HG03066 (cell line): ENCODE results near the gene LRP1.

Source experiments
- ATAC-seq: cut with Tn5 transposase; IDR thresholded peaks from one replicate; pipeline ENCODE4 v1.9.1; 2021; ENCODE audit warnings: low read depth; ENCODE audit not compliant: unreplicated experiment

Gene LRP1

GRCh38 chr12:57151741-57152630 is 23.7 kb downstream of the LRP1 start:
- no peak for ATAC-seq

DNA sequence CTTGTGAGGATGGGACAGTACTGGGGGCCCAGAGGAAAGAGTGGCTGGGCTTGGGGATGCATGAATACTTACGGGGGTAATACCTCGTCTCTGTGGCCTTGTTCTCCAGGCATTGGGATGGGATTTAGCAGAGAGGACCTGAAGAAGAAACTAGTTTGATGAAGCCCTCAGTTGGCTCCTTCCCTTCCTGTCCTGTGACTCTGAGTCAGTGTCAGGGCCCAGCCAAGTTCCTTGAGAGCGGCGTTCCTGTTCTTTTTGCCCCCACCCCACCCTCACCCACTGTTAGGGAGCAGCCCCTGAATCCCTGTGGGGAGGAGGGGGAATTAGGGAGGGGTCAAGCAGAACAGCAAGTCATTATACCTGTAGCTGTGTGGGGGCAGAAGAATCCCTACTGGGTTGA is 24.4 kb downstream of the LRP1 start:
- ATAC-seq: no peak

GRCh38 chr12:57153415-57153997 is 25.2 kb downstream of the LRP1 start:
- ATAC-seq: no peak

GRCh38 chr12:57154076-57154475 is 25.8 kb downstream of the LRP1 start:
- ATAC-seq: no peak

GRCh38 chr12:57154804-57155434 is 26.6 kb downstream of the LRP1 start:
- no peak for ATAC-seq

DNA sequence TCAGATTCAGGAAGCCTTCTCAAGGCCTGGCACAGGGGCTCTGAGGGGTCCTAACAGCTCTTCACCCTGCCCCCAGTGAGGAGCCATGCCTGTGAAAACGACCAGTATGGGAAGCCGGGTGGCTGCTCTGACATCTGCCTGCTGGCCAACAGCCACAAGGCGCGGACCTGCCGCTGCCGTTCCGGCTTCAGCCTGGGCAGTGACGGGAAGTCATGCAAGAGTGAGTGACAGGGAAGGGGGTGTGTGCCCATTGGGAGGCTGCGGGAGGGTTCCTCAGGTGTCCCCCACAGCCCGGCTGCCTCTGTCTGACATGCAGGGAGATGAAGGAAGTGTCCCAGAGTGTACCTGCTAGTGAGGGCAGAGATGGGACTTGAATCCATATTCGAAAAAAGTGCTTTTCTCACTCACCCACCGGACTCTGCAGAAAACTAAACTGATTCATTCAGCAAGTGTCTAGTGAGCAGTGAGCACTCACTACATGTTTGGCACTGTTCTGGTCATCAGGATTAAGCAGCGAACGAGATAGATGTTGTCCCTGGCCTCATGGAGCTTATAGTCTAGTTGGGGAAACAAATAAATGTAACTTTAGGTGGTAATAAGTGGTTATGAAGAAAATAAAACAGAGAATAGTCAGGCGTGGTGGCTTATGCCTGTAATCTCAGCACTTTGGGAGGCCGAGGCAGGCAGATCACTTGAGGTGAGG is 28.6 kb downstream of the LRP1 start:
- no peak for ATAC-seq

GRCh38 chr12:57157588-57158173 is 29.4 kb downstream of the LRP1 start:
- no peak for ATAC-seq

DNA sequence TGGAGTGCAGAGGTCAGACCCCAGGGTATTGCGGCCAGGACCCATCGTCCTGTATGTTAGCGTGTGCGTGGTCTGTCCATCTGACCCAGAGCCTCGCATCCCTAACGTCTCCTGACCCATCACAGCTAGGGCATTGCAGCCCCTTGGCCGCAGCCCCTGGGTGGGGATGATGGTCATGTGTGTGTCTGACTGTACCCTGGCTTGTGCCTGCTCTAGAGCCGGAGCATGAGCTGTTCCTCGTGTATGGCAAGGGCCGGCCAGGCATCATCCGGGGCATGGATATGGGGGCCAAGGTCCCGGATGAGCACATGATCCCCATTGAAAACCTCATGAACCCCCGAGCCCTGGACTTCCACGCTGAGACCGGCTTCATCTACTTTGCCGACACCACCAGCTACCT is 29.9 kb downstream of the LRP1 start:
- ATAC-seq: no peak

GRCh38 chr12:57158665-57159064 is 30.4 kb downstream of the LRP1 start:
- no peak for ATAC-seq

- no peak for ATAC-seq
These were observed 31.0 kb downstream of the LRP1 start for GRCh38 chr12:57159311-57159710.

DNA sequence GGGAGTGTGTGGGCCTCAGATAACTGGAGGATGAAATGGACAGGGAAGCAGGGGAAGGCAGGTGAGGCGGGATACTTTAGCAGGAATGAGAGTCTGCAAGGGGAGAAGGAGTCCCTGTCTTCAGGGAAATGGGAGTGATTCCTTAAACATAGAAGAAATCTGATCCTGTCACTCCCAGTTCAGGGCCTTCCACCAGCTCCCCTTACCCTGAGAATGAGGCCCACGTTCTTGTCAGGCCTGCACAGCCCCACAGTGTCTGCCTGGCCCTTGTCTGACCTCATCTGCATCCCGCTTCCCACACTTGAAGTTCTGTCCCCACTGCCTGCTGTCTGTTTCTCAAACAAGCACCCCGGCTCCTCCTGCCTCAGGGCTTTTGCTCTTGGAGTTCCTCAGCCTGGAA is 31.8 kb downstream of the LRP1 start:
- no peak for ATAC-seq

GRCh38 chr12:57160741-57161140 is 32.5 kb downstream of the LRP1 start:
- ATAC-seq: no peak

DNA sequence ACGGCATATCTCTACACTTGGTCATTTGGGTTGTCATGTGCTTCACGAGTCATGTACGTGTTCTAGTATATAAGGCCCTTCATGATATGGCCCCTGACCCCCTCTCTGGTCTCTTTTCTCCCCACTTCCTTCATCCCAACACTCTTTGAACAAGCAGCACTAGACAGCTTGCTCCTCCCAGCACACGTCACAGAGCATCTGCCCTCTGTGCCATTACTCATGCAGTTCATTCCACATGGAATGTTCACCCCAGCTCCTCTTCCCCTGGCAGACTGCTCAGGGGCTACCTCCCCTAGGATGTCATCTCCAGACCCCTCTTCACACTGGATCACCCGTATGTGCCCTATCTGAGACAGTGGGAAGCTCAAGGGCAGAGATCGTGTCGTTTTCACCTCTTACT is 33.2 kb downstream of the LRP1 start:
- no peak for ATAC-seq

DNA sequence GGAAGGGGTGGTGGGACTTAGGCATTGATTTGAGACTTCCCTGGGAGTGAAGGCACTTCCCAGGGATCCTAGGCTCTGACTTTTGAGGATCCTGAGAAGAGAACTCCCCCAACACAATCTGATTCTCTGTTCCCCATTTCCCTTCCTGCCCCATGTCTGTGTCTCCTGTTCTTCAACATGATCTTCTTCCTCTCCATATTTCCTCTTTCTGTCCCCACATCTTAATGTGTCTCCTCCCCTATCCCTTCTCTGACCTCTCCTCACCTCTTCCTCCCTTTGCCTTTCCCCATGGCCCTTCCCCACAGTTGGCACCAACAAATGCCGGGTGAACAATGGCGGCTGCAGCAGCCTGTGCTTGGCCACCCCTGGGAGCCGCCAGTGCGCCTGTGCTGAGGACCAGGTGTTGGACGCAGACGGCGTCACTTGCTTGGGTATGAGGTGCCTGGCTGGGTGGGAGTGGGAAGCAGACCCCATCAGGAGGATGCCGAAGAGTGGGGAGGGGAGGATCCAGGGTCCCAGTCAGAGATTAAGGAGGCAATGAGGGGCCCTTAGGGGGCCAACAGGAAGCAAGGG is 34.4 kb downstream of the LRP1 start:
- ATAC-seq: no peak

DNA sequence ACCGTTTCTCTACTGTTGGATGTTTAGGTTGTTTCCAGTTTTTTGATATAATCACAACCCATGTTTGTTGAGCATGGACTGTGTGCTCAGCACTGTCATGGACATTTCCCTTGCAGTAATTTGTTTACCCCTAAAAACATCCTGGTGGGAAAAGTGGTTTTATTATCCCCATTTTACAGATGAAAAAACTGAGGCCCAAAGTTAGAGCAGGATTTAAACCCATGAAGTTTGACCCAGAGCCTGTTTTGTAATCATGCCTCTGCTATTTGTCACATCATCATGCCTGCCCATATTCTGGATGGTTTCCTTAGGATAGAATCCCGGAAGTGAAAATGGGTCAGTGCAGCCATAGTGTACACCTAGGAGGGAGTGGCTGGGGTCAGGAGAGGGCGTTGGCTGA is 36.2 kb downstream of the LRP1 start:
- no peak for ATAC-seq

- ATAC-seq: no peak
These were observed 36.8 kb downstream of the LRP1 start for GRCh38 chr12:57164966-57165625.

DNA sequence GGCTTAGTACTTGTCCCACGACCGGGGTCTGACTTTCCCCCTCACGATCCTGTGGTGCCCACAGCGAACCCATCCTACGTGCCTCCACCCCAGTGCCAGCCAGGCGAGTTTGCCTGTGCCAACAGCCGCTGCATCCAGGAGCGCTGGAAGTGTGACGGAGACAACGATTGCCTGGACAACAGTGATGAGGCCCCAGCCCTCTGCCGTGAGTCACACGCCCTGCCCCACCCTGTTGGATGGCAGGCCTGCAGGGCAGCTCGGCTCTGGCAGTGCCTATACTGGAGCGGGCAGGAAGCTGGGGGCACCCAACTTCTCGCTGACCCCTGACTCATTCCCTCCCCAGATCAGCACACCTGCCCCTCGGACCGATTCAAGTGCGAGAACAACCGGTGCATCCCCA is 37.5 kb downstream of the LRP1 start:
- no peak for ATAC-seq

DNA sequence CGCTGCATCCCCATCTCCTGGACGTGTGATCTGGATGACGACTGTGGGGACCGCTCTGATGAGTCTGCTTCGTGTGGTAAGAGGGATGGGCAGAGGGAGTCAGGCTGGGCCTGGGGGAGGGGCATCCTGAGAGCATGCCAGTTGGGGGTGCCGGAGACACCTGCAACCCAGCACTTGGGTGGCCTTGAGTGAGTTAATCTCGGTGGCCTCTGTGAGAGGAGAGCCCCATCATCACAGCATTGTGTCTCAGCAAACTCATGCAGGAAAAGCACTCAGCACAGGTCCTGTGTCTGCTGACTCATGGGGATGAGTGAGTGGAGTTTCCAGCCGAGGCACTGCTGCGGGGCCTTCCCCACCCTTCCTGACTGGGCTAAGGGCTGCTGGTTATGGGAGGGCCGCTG is 38.7 kb downstream of the LRP1 start:
- no peak for ATAC-seq

GRCh38 chr12:57168058-57168457 is 39.8 kb downstream of the LRP1 start:
- no peak for ATAC-seq
